Subcutaneous abdominal adipose tissue (tissue), 5 donors: ENCODE measurements around the gene KCNJ14.

Experiments
- H3K27ac ChIP-seq: one replicate; pipeline ENCODE4 v1.7.0; 2013; ENCODE audit warnings: low read depth, mild to moderate bottlenecking, inconsistent platforms, low read length, moderate library complexity
- H3K27me3 ChIP-seq, 5 donors: one replicate each; pipeline ENCODE4 v1.7.0; 2013; ENCODE audit warnings: low read length in 5 of 5, inconsistent platforms in 1 of 5; ENCODE audit not compliant: control insufficient read depth in 5 of 5, insufficient read depth in 4 of 5
- H3K36me3 ChIP-seq, 5 donors: one replicate each; pipeline ENCODE4 v1.7.0; 2013; ENCODE audit warnings: low read length in 5 of 5; ENCODE audit not compliant: control insufficient read depth in 5 of 5, insufficient read depth in 5 of 5
- H3K4me1 ChIP-seq, 5 donors: one replicate each; pipeline ENCODE4 v1.7.0; 2013; ENCODE audit warnings: low read length in 5 of 5, mild to moderate bottlenecking in 3 of 5, moderate library complexity in 1 of 5; ENCODE audit not compliant: control insufficient read depth in 5 of 5, insufficient read depth in 5 of 5
- H3K4me3 ChIP-seq, 5 donors: one replicate each; pipeline ENCODE4 v1.7.0; 2013; ENCODE audit warnings: low read length in 5 of 5, low read depth in 1 of 5
- H3K9ac ChIP-seq, 5 donors: one replicate each; pipeline ENCODE4 v1.7.0; 2013; ENCODE audit warnings: low read length in 5 of 5, mild to moderate bottlenecking in 4 of 5, moderate library complexity in 3 of 5
- H3K9me3 ChIP-seq, 5 donors: one replicate each; pipeline ENCODE4 v1.7.0; 2013; ENCODE audit warnings: low read length in 5 of 5; ENCODE audit not compliant: control insufficient read depth in 5 of 5
- donor health status: healthy.
- donor health status: healthy.
- donor health status: healthy.
- donor health status: healthy.
- donor health status: healthy.

The KCNJ14 gene

DNA sequence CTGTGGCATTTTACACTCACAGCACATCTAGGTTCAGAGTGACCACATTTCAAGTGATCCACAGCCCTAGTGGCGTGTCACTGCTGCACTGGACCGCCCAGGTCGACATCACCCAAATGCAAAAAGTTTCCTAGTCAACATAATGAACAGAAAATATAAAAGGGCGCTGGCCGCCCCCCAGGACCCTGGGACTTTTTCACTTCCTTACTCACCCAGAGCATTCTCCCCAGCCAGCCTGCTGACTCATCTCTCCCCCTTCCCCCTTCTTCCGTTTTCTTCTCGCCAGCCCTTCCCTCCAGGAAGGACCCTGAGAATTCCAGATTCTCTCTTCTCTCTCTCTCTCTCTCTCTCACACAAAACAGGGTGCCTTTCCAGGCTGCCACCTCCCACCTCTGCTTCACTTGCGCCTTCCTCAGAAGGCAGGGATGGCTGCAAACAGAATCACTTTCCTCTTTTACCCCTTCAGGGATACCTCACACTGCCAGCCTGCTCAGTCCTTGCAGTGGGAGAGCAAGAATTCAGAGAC is 30.6 kb upstream of the KCNJ14 start:
- H3K4me3 ChIP-seq = peak overlapping the region in 1 of 5 donors; percentile 2
- peaks cover 0 to 2% (median 0%) of the 10 kb centered on the region in 5 donors for H3K27me3 ChIP-seq
- peaks cover 0 to 13% (median 2%) of the 10 kb centered on the region in 5 donors for H3K4me1 ChIP-seq
- H3K9ac ChIP-seq = peak overlapping the region in 1 of 5 donors; percentile 56
- H3K9me3 ChIP-seq = no peaks in the 10 kb centered on the region
- H3K36me3 ChIP-seq = no peaks in the 10 kb centered on the region
- no peak overlapping the region for H3K27ac ChIP-seq

DNA sequence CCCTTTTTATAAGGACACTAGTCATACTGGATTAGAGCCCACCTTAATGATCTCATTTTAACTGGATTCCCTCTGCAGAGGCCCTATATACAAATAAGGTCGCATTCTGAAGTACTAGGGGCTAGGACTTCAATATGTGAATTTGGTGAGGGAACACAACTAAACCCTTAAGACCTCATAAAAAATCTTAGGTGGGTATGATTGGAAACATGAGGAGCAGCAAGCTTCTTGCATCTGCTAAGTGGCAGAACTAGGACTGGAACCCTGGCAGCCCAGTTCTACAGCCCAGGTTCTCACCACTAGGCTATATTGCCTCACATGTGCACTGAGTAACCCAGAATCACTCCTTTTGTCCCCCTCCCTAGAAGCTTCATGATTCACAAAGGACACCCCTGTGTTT is 26.7 kb upstream of the KCNJ14 start:
- Histone ChIP-seq H3K4me3 (no peak overlapping the region), H3K36me3 (no peaks in the 10 kb centered on the region), H3K27ac (no peak overlapping the region), H3K9ac (no peak overlapping the region), H3K27me3 (peaks cover 0 to 2% (median 0%) of the 10 kb centered on the region in 5 donors), H3K4me1 (peaks cover 0 to 6% (median 2%) of the 10 kb centered on the region in 5 donors), H3K9me3 (no peaks in the 10 kb centered on the region)

DNA sequence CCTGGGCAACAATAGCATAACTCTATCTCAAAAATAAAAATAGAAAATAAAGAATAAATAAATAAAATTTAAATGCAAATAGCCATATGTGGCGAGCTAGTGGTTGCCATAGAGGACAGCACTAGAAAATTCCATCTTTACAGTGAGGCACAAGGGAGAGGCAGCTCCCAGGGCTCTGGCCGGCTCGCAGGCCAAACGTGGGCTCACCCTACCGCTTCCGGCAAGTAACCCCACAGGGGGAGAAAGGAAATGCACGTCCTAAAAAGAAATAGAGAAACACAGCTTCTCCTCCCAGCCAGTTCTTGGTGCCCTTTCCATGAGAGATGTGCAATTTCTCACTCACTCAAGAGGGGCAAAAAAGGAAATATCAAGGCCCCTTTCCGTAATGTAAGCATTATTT is 22.0 kb upstream of the KCNJ14 start:
- H3K9ac ChIP-seq = no peak overlapping the region
- H3K27ac ChIP-seq = no peak overlapping the region
- H3K27me3 ChIP-seq = peaks cover 0 to 4% (median 0%) of the 10 kb centered on the region in 5 donors
- H3K9me3 ChIP-seq = no peaks in the 10 kb centered on the region
- H3K4me1 ChIP-seq = no peaks in the 10 kb centered on the region
- H3K4me3 ChIP-seq = no peak overlapping the region
- no peaks in the 10 kb centered on the region for H3K36me3 ChIP-seq

DNA sequence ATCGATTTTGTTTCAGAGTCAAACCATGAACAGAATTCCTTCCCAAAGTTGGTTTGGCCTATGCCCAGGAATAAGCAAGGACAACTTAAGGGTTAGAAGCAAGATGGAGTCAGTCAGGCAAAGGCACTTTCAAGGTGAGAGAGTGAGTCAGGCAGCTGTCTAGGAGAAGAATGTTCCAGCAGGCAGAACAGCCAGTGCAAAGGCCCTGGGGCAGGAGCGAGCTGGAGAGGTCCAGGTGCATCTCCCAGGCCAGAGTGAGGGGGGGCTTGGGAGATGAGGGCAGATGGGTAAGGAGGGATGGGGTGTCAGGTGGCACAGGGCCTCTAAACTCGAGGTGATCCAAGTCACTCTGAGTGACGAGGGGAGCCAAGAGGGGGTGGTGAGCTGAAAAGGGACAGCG is 18.8 kb upstream of the KCNJ14 start:
- H3K9ac ChIP-seq = no peak overlapping the region
- no peaks in the 10 kb centered on the region for H3K4me1 ChIP-seq
- no peak overlapping the region for H3K27ac ChIP-seq
- H3K9me3 ChIP-seq = no peaks in the 10 kb centered on the region
- H3K4me3 ChIP-seq = no peak overlapping the region
- peaks cover 0 to 6% (median 0%) of the 10 kb centered on the region in 5 donors for H3K27me3 ChIP-seq
- no peaks in the 10 kb centered on the region for H3K36me3 ChIP-seq

DNA sequence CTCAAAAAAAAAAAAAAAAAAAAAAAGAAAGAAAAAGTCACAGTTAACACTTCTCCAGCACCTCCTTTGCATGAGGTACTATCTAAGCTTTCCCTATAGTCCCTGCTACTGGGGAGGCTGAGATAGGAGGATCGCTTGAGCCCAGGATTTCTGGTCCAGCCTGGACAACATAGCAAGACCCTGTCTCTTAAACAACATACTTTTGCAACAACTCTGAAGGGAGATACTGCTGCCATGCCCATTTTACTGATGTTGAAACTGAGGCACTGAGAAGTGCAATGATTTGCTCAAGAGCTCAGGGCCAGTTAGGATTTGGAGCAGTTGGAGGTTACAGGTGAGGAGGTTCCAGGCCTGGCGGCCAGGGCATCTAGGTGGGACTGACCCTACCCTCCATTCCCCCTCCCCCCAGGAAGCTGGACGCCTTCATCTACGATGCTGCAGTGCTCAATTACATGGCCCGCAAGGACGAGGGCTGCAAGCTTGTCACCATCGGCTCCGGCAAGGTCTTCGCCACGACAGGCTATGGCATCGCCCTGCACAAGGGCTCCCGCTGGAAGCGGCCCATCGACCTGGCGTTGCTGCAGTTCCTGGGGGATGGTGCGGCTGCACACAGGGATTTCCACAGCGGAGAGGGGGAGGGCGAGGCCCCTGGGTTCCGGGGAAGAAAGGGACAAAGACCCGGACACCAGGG is 13.9 kb upstream of the KCNJ14 start:
- Histone ChIP-seq H3K9me3 (no peaks in the 10 kb centered on the region), H3K27me3 (peaks cover 0 to 15% (median 2%) of the 10 kb centered on the region in 5 donors), H3K27ac (no peak overlapping the region), H3K9ac (no peak overlapping the region), H3K36me3 (no peaks in the 10 kb centered on the region), H3K4me1 (peaks cover 1 to 28% (median 25%) of the 10 kb centered on the region in 5 donors), H3K4me3 (no peak overlapping the region)

DNA sequence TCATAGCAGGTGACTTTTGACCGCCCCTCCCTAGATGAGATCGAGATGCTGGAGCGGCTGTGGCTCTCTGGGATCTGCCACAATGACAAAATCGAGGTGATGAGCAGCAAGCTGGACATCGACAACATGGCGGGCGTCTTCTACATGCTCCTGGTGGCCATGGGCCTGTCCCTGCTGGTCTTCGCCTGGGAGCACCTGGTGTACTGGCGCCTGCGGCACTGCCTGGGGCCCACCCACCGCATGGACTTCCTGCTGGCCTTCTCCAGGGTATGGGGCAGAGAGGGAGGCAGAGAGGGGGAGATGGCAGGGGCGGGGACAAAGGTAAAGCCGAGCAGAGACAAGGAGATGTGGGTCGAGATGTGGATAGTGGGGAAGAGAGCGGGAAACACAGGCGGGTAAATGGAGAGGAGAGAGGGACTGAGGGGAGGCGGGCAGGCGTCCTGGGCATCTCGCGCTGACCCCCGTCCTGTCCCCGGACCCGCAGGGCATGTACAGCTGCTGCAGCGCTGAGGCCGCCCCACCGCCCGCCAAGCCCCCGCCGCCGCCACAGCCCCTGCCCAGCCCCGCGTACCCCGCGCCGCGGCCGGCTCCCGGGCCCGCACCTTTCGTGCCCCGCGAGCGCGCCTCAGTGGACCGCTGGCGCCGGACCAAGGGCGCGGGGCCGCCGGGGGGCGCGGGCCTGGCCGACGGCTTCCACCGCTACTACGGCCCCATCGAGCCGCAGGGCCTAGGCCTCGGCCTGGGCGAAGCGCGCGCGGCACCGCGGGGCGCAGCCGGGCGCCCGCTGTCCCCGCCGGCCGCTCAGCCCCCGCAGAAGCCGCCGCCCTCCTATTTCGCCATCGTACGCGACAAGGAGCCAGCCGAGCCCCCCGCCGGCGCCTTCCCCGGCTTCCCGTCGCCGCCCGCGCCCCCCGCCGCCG is 13.0 kb upstream of the KCNJ14 start:
- Histone ChIP-seq H3K4me1 (peaks cover 3 to 31% (median 27%) of the 10 kb centered on the region in 5 donors), H3K36me3 (peaks cover 0 to 2% (median under 1%) of the 10 kb centered on the region in 5 donors), H3K4me3 (no peak overlapping the region), H3K27ac (no peak overlapping the region), H3K27me3 (peaks cover 0 to 14% (median 2%) of the 10 kb centered on the region in 5 donors), H3K9me3 (no peaks in the 10 kb centered on the region), H3K9ac (no peak overlapping the region)

DNA sequence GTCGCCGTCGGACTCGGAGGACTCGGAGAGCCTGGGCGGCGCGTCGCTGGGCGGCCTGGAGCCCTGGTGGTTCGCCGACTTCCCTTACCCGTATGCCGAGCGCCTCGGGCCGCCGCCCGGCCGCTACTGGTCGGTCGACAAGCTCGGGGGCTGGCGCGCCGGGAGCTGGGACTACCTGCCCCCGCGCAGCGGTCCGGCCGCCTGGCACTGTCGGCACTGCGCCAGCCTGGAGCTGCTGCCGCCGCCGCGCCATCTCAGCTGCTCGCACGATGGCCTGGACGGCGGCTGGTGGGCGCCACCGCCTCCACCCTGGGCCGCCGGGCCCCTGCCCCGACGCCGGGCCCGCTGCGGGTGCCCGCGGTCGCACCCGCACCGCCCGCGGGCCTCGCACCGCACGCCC is 12.1 kb upstream of the KCNJ14 start:
- no peaks in the 10 kb centered on the region for H3K9me3 ChIP-seq
- H3K27ac ChIP-seq = no peak overlapping the region
- peaks cover 1 to 11% (median 9%) of the 10 kb centered on the region in 5 donors for H3K36me3 ChIP-seq
- no peak overlapping the region for H3K9ac ChIP-seq
- H3K4me1 ChIP-seq = peaks cover 3 to 31% (median 27%) of the 10 kb centered on the region in 5 donors
- H3K4me3 ChIP-seq = peak overlapping the region in 1 of 5 donors; percentile 40
- H3K27me3 ChIP-seq = peaks cover 0 to 11% (median 2%) of the 10 kb centered on the region in 5 donors

DNA sequence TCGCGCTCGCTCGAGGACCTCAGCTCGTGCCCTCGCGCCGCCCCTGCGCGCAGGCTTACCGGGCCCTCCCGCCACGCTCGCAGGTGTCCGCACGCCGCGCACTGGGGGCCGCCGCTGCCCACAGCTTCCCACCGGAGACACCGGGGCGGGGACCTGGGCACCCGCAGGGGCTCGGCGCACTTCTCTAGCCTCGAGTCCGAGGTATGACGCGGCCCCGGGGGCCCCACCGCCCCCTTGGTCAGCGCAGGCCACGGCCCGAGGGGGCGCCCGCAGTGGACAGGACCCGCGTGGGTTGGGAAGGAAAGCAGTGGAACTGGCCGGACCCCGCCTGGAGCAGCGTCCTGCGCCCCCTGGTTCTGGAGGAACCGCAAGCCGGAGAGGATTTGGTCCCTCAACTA is 11.6 kb upstream of the KCNJ14 start:
- Histone ChIP-seq H3K4me1 (peaks cover 3 to 31% (median 27%) of the 10 kb centered on the region in 5 donors), H3K27me3 (peaks cover 0 to 11% (median 2%) of the 10 kb centered on the region in 5 donors), H3K27ac (no peak overlapping the region), H3K9ac (no peak overlapping the region), H3K4me3 (peak overlapping the region in 3 of 5 donors; percentile 96 to 99 (median 98)), H3K9me3 (no peaks in the 10 kb centered on the region), H3K36me3 (peaks cover 4 to 15% (median 13%) of the 10 kb centered on the region in 5 donors)

DNA sequence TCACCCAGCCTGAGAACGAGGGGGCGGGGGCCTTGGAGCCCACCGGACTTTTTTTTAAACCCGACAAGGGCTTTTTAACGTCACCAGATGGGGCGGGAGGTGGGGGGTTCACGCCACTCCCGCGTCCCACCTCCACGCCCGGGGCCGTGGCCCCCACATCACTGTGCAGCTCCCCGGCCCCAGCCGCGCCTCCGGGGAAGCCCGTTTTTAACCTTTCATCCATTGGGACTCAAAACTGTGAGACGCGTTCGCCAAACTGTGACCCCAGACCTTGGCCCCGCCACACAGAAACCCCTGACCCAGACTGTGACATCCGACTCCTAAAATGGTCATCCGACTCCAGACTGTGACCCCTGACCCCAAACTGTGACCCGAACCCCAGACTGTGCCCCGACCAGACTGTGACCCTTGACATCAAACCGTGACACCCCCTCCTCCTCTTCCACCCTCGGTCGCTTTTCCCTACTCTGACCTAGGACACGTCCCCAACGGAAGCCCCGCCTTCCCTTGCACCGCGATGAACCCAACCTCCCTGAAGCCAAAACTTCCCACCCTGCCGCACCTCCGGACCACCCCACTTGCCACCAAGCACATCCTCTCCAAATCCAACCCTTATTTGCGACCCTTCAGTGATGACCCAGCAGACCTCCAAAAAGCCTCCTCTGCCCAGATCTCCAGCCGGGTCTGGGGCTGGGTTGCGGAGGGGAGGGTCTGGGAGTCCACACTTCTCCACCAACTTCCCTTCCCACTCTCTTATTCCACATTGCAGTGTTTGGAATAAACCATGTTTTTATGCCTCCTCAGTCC is 11.0 kb upstream of the KCNJ14 start:
- Histone ChIP-seq H3K9ac (peak overlapping the region in 2 of 5 donors; percentile 14 to 94), H3K4me3 (peak overlapping the region; percentile 94 to 99 (median 97))

More for the DNA sequence above, 11.0 kb upstream of the KCNJ14 start:
- no peaks in the 10 kb centered on the region for H3K9me3 ChIP-seq
- peaks cover 0 to 11% (median 2%) of the 10 kb centered on the region in 5 donors for H3K27me3 ChIP-seq
- H3K36me3 ChIP-seq = peaks cover 4 to 20% (median 14%) of the 10 kb centered on the region in 5 donors
- H3K27ac ChIP-seq = no peak overlapping the region
- H3K4me1 ChIP-seq = peaks cover 3 to 31% (median 27%) of the 10 kb centered on the region in 5 donors
